Activated CD8-positive, alpha-beta memory T cell treated with anti-CD3 and anti-CD28 coated beads, Interleukin-2, amount 50 U/mL, for 24 hours (primary cell): ENCODE data around the gene ANTKMT.
"Not testable (repeated sequence)": the region's sequence is repeated elsewhere in the genome, so short reads cannot be mapped to it uniquely, and the experiment has no call there.

Experiments
- DNase-seq: peaks from one replicate; pipeline ENCODE4 v3.0.0-alpha.2; 2020; ENCODE audit errors: extremely low read depth

Gene ANTKMT

GRCh38 chr16:743794-744500 is 23.0 kb downstream of the ANTKMT start:
- DNase-seq, result no peak

GRCh38 chr16:745739-746138 is 24.8 kb downstream of the ANTKMT start:
- DNase-seq, result no peak

GRCh38 chr16:746637-747036 is 25.7 kb downstream of the ANTKMT start:
- DNase-seq, result no peak

- no peak for DNase-seq
Measured at GRCh38 chr16:747978-748746, 27.2 kb downstream of the ANTKMT start.

- no peak for DNase-seq
Measured at GRCh38 chr16:749010-749409, 28.1 kb downstream of the ANTKMT start.

GRCh38 chr16:750485-750884 is 29.5 kb downstream of the ANTKMT start:
- DNase-seq, result no peak

- no peak for DNase-seq
Measured at GRCh38 chr16:751152-752006, 30.4 kb downstream of the ANTKMT start.

- DNase-seq, result no peak
Measured at GRCh38 chr16:752007-752312, 31.0 kb downstream of the ANTKMT start.

GRCh38 chr16:754121-754607 is 33.2 kb downstream of the ANTKMT start:
- DNase-seq, result not testable (repeated sequence)

- no peak for DNase-seq
Measured at GRCh38 chr16:754656-755055, 33.7 kb downstream of the ANTKMT start.

GRCh38 chr16:756428-756827 is 35.5 kb downstream of the ANTKMT start:
- no peak for DNase-seq

- DNase-seq, result no peak
Measured at GRCh38 chr16:759110-759910, 38.4 kb downstream of the ANTKMT start.

- DNase-seq, result no peak
Measured at GRCh38 chr16:760065-760464, 39.1 kb downstream of the ANTKMT start.

GRCh38 chr16:760545-761343 is 39.8 kb downstream of the ANTKMT start, which contains the start of gene MSLN:
Gene MSLN, plus strand, starts transcription at chr16:760734. Its CDS starts 1,947 bp downstream, at chr16:762681.
- DNase-seq, result no peak

- DNase-seq, result no peak
Measured at GRCh38 chr16:761625-762513, 40.9 kb downstream of the ANTKMT start.

GRCh38 chr16:762595-763268 is 41.8 kb downstream of the ANTKMT start:
- no peak for DNase-seq

- DNase-seq, result no peak
Measured at GRCh38 chr16:763369-764183, 42.6 kb downstream of the ANTKMT start.

GRCh38 chr16:764184-764750 is 43.3 kb downstream of the ANTKMT start:
- no peak for DNase-seq
